ENCODE data around the gene DCN.

Gene DCN

DNA sequence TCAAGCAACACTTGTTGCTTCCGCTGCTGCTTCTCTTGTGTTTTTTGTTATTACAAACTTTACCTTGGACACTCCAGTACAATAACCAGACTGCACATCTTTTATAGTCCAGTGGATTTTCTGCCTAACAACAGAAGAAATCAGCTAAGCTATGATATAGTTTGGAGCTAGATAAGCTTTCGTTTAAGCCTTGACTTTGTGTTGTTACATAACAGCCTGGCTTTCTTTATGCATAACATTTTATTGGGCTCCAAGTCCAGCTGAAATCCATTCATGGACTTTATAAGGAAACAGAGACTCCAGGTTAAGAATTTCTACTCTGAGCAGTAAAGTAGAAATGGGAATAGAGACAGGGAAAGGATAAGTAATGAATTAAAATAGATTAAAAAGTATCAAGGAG, 3.5 kb upstream of the DCN start:
- Histone ChIP-seq H3K4me3 (no peak overlapping the region), H3K9me3 (no peaks in the 10 kb centered on the region), H3K4me1 (peaks cover 0 to 21% (median 6%) of the 10 kb centered on the region in 4 donors), H3K36me3 (no peaks in the 10 kb centered on the region), H3K27me3 (no peaks in the 10 kb centered on the region), H3K27ac (no peak overlapping the region)
- TF ChIP-seq, protein P1, sequence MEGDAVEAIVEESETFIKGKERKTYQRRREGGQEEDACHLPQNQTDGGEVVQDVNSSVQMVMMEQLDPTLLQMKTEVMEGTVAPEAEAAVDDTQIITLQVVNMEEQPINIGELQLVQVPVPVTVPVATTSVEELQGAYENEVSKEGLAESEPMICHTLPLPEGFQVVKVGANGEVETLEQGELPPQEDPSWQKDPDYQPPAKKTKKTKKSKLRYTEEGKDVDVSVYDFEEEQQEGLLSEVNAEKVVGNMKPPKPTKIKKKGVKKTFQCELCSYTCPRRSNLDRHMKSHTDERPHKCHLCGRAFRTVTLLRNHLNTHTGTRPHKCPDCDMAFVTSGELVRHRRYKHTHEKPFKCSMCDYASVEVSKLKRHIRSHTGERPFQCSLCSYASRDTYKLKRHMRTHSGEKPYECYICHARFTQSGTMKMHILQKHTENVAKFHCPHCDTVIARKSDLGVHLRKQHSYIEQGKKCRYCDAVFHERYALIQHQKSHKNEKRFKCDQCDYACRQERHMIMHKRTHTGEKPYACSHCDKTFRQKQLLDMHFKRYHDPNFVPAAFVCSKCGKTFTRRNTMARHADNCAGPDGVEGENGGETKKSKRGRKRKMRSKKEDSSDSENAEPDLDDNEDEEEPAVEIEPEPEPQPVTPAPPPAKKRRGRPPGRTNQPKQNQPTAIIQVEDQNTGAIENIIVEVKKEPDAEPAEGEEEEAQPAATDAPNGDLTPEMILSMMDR (IDR thresholded peaks at IDR 0.05): no peak
- intact Hi-C loops (cut with DNase I; ENCODE audit: low total_unique reads): no loop called here
- DNase-seq: no peak

DNA sequence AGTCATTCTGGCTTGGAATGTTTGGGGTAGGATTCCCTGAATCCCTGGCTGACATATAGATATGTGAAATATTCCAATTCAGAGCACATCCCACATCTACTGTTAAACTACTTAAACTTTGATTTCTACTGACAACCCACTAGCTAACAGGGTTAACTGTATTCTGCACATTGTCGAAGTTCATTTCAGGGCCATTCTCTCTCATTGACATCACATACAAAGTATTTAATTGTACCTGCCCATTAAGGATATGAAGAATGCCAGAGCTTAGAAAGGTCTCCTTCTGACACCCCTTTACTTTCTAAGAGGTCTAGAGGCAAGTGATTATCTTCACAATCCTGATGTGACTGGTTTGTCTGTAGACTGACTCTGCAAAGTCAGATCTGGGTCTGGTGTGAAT, 2.8 kb upstream of the DCN start:
- H3K4me1 ChIP-seq: peaks cover 0 to 26% (median 7%) of the 10 kb centered on the region in 4 donors
- TF ChIP-seq, protein P1 (IDR thresholded peaks at IDR 0.05): no peak
- no peak overlapping the region for H3K4me3 ChIP-seq
- H3K27me3 ChIP-seq: no peaks in the 10 kb centered on the region
- intact Hi-C loops (cut with DNase I; ENCODE audit: low total_unique reads): no loop called here
- H3K36me3 ChIP-seq: no peaks in the 10 kb centered on the region
- no peaks in the 10 kb centered on the region for H3K9me3 ChIP-seq
- no peak for DNase-seq
- no peak overlapping the region for H3K27ac ChIP-seq

DNA sequence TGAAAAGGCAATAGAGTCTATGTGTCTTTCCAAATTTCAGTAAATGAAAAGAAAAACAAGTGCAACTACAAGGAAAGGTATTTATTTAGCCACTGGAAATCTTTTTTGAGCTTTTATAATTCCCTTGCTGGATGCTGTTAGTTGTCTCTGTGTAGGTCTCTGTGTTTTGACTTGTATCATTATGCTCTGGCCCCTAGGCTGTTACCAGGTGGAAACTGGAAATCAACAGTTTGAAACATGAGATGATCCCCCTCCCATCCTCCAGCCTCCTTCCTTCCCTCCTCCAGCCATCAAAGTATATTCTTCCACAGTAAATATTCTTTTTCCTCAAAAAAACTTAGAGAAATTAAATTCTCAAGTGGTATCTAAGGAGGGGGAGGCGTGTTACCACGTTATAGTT, 934 bp upstream of the DCN start:
- Histone ChIP-seq H3K27me3 (no peaks in the 10 kb centered on the region), H3K27ac (peak overlapping the region; percentile 4 to 45), H3K9me3 (no peaks in the 10 kb centered on the region), H3K36me3 (no peaks in the 10 kb centered on the region), H3K4me3 (no peak overlapping the region), H3K4me1 (peaks cover 0 to 21% (median 4%) of the 10 kb centered on the region in 4 donors)
- intact Hi-C loops (cut with DNase I; ENCODE audit: low total_unique reads): no loop called here
- no peak for DNase-seq
- TF ChIP-seq, protein P1 (IDR thresholded peaks at IDR 0.05): no peak

DNA sequence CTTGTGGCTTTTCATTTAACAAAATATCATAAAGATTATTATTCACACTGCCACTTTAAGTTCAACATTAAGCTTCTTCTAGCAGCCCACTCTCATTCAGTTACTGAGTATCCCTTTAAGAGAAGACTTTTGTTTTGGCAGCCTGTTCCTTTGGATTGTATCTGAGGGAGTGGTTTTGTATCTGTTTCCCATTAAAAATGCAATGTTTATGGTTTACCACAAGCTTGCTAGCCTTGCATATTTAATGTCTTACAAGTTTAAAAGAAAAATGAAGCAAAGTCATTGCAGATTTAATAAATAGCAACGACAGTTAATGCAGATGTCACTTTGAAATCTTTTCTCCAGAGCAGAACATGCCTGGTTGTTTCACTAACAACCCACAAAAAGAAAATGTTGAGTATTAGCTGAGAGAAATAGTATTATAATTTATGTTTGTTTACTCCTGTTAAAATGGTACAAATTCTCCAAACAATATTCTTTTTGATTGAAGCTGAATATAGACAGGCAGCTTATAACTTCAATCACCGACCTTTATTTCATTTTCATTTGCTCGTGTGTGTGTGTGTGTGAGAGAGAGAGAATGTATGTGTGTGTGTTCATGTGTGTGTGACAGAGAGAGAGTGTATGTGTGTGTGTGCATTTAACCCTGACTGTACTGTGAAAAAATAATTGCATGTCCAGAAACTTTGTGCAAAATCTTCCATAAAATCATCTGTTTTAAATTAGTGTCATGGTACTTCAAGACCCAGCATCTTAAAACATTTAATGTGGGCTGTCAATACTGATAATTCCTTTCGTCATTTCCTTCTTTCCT, 1.8 kb downstream of the DCN start:
- no peaks in the 10 kb centered on the region for H3K9me3 ChIP-seq
- peak overlapping the region in 1 of 2 donors; percentile 45 for H3K27ac ChIP-seq
- no peak for DNase-seq
- H3K4me3 ChIP-seq: peak overlapping the region; percentile 37 to 47
- no peaks in the 10 kb centered on the region for H3K27me3 ChIP-seq
- H3K4me1 ChIP-seq: peaks cover 0 to 21% (median 4%) of the 10 kb centered on the region in 4 donors
- TF ChIP-seq, protein P1 (IDR thresholded peaks at IDR 0.05): no peak
- H3K36me3 ChIP-seq: no peaks in the 10 kb centered on the region
- intact Hi-C loops (cut with DNase I; ENCODE audit: low total_unique reads): no loop called here

DNA sequence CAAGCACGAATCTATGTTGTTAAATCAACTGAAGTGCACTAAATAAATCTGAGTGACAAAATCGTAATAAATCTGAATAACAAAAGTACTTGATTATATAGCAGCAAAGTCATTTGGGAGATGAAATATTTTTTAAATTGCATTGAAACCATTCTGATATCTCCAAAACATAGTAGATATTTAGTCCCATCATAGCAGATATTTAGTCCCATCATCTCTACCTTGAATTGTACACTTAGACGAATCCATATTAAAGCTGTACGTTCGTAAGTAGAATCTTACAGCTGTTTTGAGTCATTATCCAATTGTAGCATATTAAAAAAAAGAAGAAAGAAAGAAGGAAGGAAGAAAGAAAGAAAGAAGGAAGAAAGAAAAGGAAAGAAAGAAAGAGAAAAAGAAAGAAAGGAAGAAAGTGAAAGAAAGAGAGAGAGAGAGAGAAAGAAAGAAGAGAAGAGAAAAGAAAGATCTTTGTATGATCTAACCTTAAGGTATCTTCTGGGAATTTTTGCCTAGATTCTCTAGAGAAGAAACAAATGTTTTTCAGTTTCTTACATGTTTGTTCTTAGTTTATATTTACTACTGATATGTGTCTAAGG, 2.6 kb downstream of the DCN start:
- Histone ChIP-seq H3K4me3 (peak overlapping the region; percentile 37 to 47), H3K36me3 (no peaks in the 10 kb centered on the region), H3K4me1 (peaks cover 0 to 21% (median 4%) of the 10 kb centered on the region in 4 donors), H3K9me3 (no peaks in the 10 kb centered on the region), H3K27ac (peak overlapping the region in 1 of 2 donors; percentile 45), H3K27me3 (no peaks in the 10 kb centered on the region)
- intact Hi-C loops (cut with DNase I; ENCODE audit: low total_unique reads): loop anchor here (5.0 kb wide), 1 partner anchor 147 kb away; no protein-coding TSS in a partner anchor
- TF ChIP-seq, protein P1 (IDR thresholded peaks at IDR 0.05): no peak
- no peak for DNase-seq
